ENCODE data around the gene EXOC5.

The EXOC5 gene

GRCh38 chr14:57153286-57153685, 115.4 kb downstream of the EXOC5 start:
- no peak for DNase-seq

Data from NCI-H1436 treated with DMSO at 0.1 percent for 48 hours (cell line).